ENCODE data around the gene FAM20B. TPM values are rescaled to one million over a fixed set of nuclear protein-coding genes. Genes with fewer than 3 reads are reported as not detected.

The FAM20B gene
- total and polyA plus RNA-seq, 2 of the 13 experiments (the other 11 are each of a cell fraction or from before 2014, with no cell fraction given): 13.8 to 26.9 TPM

DNA sequence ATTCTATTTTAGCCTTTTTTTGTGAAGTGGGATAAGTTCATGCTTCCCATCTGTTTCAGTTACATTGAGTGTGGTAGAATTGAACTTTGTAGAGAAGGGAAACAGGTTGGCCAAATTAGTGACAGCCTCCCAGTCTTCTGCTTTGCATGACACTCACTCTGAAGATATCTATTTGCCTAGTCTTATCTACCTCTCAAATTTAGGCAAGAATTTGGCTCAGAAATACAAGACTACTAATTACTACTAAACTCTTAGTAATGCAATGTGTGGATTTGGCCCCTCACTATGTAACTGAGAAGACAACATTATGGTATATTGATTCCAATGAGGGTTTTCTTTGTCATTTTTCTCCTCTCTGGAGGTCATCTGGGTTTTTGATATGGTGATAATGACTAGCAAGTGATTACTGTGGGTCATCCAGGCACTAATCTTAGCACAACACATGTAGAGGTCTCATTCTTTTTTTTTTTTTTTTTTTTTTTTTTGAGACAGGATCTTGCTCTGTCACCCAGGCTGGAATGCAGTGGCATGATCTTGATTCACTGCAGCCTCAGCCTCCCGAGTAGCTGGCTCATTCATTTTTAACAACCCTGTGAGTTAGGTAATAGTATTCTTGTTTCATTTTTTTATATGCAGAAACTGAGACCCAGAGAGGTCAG lies 6.3 kb downstream of the FAM20B start:
- no peak for FAIRE-seq
- intact Hi-C loops (cut with micrococcal nuclease; ENCODE audit: unreplicated experiment): no loop called here
- Histone ChIP-seq H3K4me1 (ENCODE audit: insufficient read depth, low read length) (peaks cover 71% of the 10 kb centered on the region), H3K4me3 (replicated peaks in 1 of 3; ENCODE audit: insufficient read depth in 1 of 3, low read depth in 2 of 3, low read length in 3 of 3) (no peak overlapping the region), H3K79me2 (ENCODE audit: insufficient read depth, low read length) (peaks cover 96% of the 10 kb centered on the region), H3K27ac (ENCODE audit: extremely low read length, insufficient read depth, low read length) (no peak overlapping the region), H3K9me3 (ENCODE audit: low read length) (no peaks in the 10 kb centered on the region), H3K9ac (ENCODE audit: insufficient read depth, low read depth, low read length) (no peak overlapping the region), H2AFZ (ENCODE audit: low read length) (no peak overlapping the region), H3K4me2 (ENCODE audit: low read depth, low read length) (no peak overlapping the region), H3K27me3 (ENCODE audit: control insufficient read depth in 1 of 2, insufficient read depth in 2 of 2, low read length in 2 of 2) (no peaks in the 10 kb centered on the region), H4K20me1 (ENCODE audit: insufficient read depth, low read length) (no peaks in the 10 kb centered on the region), H3K36me3 (replicated peaks in 1 of 2; ENCODE audit: control insufficient read depth in 1 of 2, insufficient read depth in 2 of 2, low read length in 2 of 2) (no peaks in the 10 kb centered on the region)
- in situ Hi-C loops (cut with HindIII; ENCODE audit: extremely low pct_ligation_motif_present, low pct_unique_long_range_greater_than_20kb): no loop called here
- no TSS peak for BruUV-seq (replicated peaks)
- TF ChIP-seq ZNF780A (CRISPR knock-in tag; IDR thresholded peaks at IDR 0.05) (no peak), KDM3A (CRISPR knock-in tag; IDR thresholded peaks at IDR 0.05; ENCODE audit: low read depth) (no peak)
- TF ChIP-seq, protein P1, sequence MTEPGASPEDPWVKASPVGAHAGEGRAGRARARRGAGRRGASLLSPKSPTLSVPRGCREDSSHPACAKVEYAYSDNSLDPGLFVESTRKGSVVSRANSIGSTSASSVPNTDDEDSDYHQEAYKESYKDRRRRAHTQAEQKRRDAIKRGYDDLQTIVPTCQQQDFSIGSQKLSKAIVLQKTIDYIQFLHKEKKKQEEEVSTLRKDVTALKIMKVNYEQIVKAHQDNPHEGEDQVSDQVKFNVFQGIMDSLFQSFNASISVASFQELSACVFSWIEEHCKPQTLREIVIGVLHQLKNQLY (CRISPR knock-in tag; IDR thresholded peaks at IDR 0.05): no peak
- ChIA-PET POLR2A (interaction anchor here (0.8 kb wide), 1 partner anchor 51 kb away, joined by 5 read pairs; no protein-coding TSS in a partner anchor), CTCF (ENCODE audit: low intra/inter-chr PET ratio, low total read pairs) (no interaction called here)
- WGBS (ENCODE audit: low lambda C conversion rate): 93% methylated on average over 1 of the region's 1 CpG
- ATAC-seq: no peak
- no peak for DNase-seq (ENCODE audit: low spot score)

- H3K9ac ChIP-seq (ENCODE audit: insufficient read depth, low read depth, low read length): no peak overlapping the region
- H3K4me1 ChIP-seq (ENCODE audit: insufficient read depth, low read length): peaks cover 66% of the 10 kb centered on the region
- no TSS peak for BruUV-seq (replicated peaks)
- peaks cover 87% of the 10 kb centered on the region for H3K79me2 ChIP-seq (ENCODE audit: insufficient read depth, low read length)
- H3K36me3 ChIP-seq (replicated peaks in 1 of 2; ENCODE audit: control insufficient read depth in 1 of 2, insufficient read depth in 2 of 2, low read length in 2 of 2): no peaks in the 10 kb centered on the region
- H2AFZ ChIP-seq (ENCODE audit: low read length): no peak overlapping the region
- no peak overlapping the region for H3K27ac ChIP-seq (ENCODE audit: extremely low read length, insufficient read depth, low read length)
- TF ChIP-seq ZNF12 (CRISPR knock-in tag; IDR thresholded peaks at IDR 0.05) (peak; percentile 72), DBP (CRISPR knock-in tag; IDR thresholded peaks at IDR 0.05; ENCODE audit: not compliant biosample characterization) (no peak)
- 94% methylated on average over 1 of the region's 1 CpG for WGBS (ENCODE audit: low lambda C conversion rate)
- in situ Hi-C loops (cut with HindIII; ENCODE audit: extremely low pct_ligation_motif_present, low pct_unique_long_range_greater_than_20kb): no loop called here
- CTCF ChIA-PET (ENCODE audit: low intra/inter-chr PET ratio, low total read pairs): no interaction called here
- ATAC-seq: no peak
- no peaks in the 10 kb centered on the region for H3K9me3 ChIP-seq (ENCODE audit: low read length)
- no peak for DNase-seq (ENCODE audit: low spot score)
- H4K20me1 ChIP-seq (ENCODE audit: insufficient read depth, low read length): no peaks in the 10 kb centered on the region
- intact Hi-C loops (cut with micrococcal nuclease; ENCODE audit: unreplicated experiment): no loop called here
- no peaks in the 10 kb centered on the region for H3K27me3 ChIP-seq (ENCODE audit: control insufficient read depth in 1 of 2, insufficient read depth in 2 of 2, low read length in 2 of 2)
- POLR2A ChIA-PET: no interaction called here
- no peak for FAIRE-seq
- H3K4me2 ChIP-seq (ENCODE audit: low read depth, low read length): no peak overlapping the region
- no peak overlapping the region for H3K4me3 ChIP-seq (replicated peaks in 1 of 3; ENCODE audit: insufficient read depth in 1 of 3, low read depth in 2 of 3, low read length in 3 of 3)
These were observed 9.0 kb downstream of the FAM20B start for GRCh38 chr1:179034720-179035119.
